ENCODE measurements around the gene TREH.
A peak's percentile ranks its signal among the peaks of the same experiment; 100 is the strongest.
"Not testable (repeated sequence)": the region's sequence is repeated elsewhere in the genome, so short reads cannot be mapped to it uniquely, and the experiment has no call there.

TREH gene

GRCh38 chr11:118612378-118612777 lies 67.1 kb downstream of the TREH start:
- no peak overlapping the region for H3K9ac ChIP-seq (ENCODE audit: insufficient read length)
- DNase-seq (ENCODE audit: low read depth, low spot score): no peak
- peak overlapping the region; percentile 17 for H3K4me3 ChIP-seq
- no peaks in the 10 kb centered on the region for H3K9me3 ChIP-seq (ENCODE audit: low read depth, low read length)
- no peaks in the 10 kb centered on the region for H3K36me3 ChIP-seq (ENCODE audit: insufficient read depth, low read length)
- H3K27ac ChIP-seq: peak overlapping the region; percentile 85
- TF ChIP-seq FOXP2 (optimal IDR thresholded peaks at IDR 0.05; ENCODE audit: control extremely low read depth, extremely low read length, insufficient read depth): no peak
- TF ChIP-seq EZH2 (IDR thresholded peaks at IDR 0.05): no peak
- no peak for TF ChIP-seq POLR2AphosphoS5 (IDR thresholded peaks at IDR 0.05; ENCODE audit: borderline replicate concordance, low read depth, low read length)

- not testable (repeated sequence) for H3K4me3 ChIP-seq; H3K9me3 ChIP-seq (ENCODE audit: low read depth, low read length); H3K36me3 ChIP-seq (ENCODE audit: insufficient read depth, low read length); H3K27ac ChIP-seq; DNase-seq (ENCODE audit: low read depth, low spot score); H3K9ac ChIP-seq (ENCODE audit: insufficient read length)
Measured at GRCh38 chr11:118611433-118611795, 68.0 kb downstream of the TREH start.

- no peak overlapping the region for H3K4me3 ChIP-seq
- H3K27ac ChIP-seq: no peak overlapping the region
- no peaks in the 10 kb centered on the region for H3K9me3 ChIP-seq (ENCODE audit: low read depth, low read length)
- DNase-seq (ENCODE audit: low read depth, low spot score): no peak
- H3K9ac ChIP-seq (ENCODE audit: insufficient read length): no peak overlapping the region
- TF ChIP-seq EZH2 (IDR thresholded peaks at IDR 0.05) (no peak), POLR2AphosphoS5 (IDR thresholded peaks at IDR 0.05; ENCODE audit: borderline replicate concordance, low read depth, low read length) (no peak), FOXP2 (optimal IDR thresholded peaks at IDR 0.05; ENCODE audit: control extremely low read depth, extremely low read length, insufficient read depth) (no peak)
- no peaks in the 10 kb centered on the region for H3K36me3 ChIP-seq (ENCODE audit: insufficient read depth, low read length)
Measured at GRCh38 chr11:118610773-118611432, 68.5 kb downstream of the TREH start.

- Histone ChIP-seq H3K27ac (no peak overlapping the region), H3K9me3 (ENCODE audit: low read depth, low read length) (no peaks in the 10 kb centered on the region), H3K36me3 (ENCODE audit: insufficient read depth, low read length) (no peaks in the 10 kb centered on the region), H3K9ac (ENCODE audit: insufficient read length) (no peak overlapping the region), H3K4me3 (no peak overlapping the region)
- no peak for DNase-seq (ENCODE audit: low read depth, low spot score)
- no peak for TF ChIP-seq POLR2AphosphoS5 (IDR thresholded peaks at IDR 0.05; ENCODE audit: borderline replicate concordance, low read depth, low read length)
- TF ChIP-seq FOXP2 (optimal IDR thresholded peaks at IDR 0.05; ENCODE audit: control extremely low read depth, extremely low read length, insufficient read depth): no peak
- no peak for TF ChIP-seq EZH2 (IDR thresholded peaks at IDR 0.05)
Measured at GRCh38 chr11:118610225-118610772, 69.2 kb downstream of the TREH start.

GRCh38 chr11:118609380-118610224 lies 69.8 kb downstream of the TREH start:
- peak overlapping the region; percentile 8 for H3K9ac ChIP-seq (ENCODE audit: insufficient read length)
- no peak for DNase-seq (ENCODE audit: low read depth, low spot score)
- no peaks in the 10 kb centered on the region for H3K9me3 ChIP-seq (ENCODE audit: low read depth, low read length)
- H3K27ac ChIP-seq: no peak overlapping the region
- no peak overlapping the region for H3K4me3 ChIP-seq
- TF ChIP-seq POLR2AphosphoS5 (IDR thresholded peaks at IDR 0.05; ENCODE audit: borderline replicate concordance, low read depth, low read length): no peak
- no peak for TF ChIP-seq FOXP2 (optimal IDR thresholded peaks at IDR 0.05; ENCODE audit: control extremely low read depth, extremely low read length, insufficient read depth)
- no peak for TF ChIP-seq EZH2 (IDR thresholded peaks at IDR 0.05)
- H3K36me3 ChIP-seq (ENCODE audit: insufficient read depth, low read length): no peaks in the 10 kb centered on the region

- no peaks in the 10 kb centered on the region for H3K36me3 ChIP-seq (ENCODE audit: insufficient read depth, low read length)
- no peak for DNase-seq (ENCODE audit: low read depth, low spot score)
- H3K9ac ChIP-seq (ENCODE audit: insufficient read length): no peak overlapping the region
- H3K9me3 ChIP-seq (ENCODE audit: low read depth, low read length): no peaks in the 10 kb centered on the region
- H3K4me3 ChIP-seq: peak overlapping the region; percentile 56
- no peak for TF ChIP-seq EZH2 (IDR thresholded peaks at IDR 0.05)
- TF ChIP-seq FOXP2 (optimal IDR thresholded peaks at IDR 0.05; ENCODE audit: control extremely low read depth, extremely low read length, insufficient read depth): no peak
- no peak for TF ChIP-seq POLR2AphosphoS5 (IDR thresholded peaks at IDR 0.05; ENCODE audit: borderline replicate concordance, low read depth, low read length)
- no peak overlapping the region for H3K27ac ChIP-seq
Measured at GRCh38 chr11:118608360-118609227, 70.9 kb downstream of the TREH start.

GRCh38 chr11:118607401-118608359 lies 71.8 kb downstream of the TREH start, which contains the start of gene PHLDB1:
PHLDB1 (plus strand) TSS chr11:118607615; CDS start chr11:118613837, 6,222 bp downstream.
- no peak for DNase-seq (ENCODE audit: low read depth, low spot score)
- Histone ChIP-seq H3K9ac (ENCODE audit: insufficient read length) (no peak within 1 kb of the TSS), H3K36me3 (ENCODE audit: insufficient read depth, low read length) (peaks cover 4% of the 10 kb centered on the region; the same call in 1 of the 2 replicates), H3K27ac (peak within 1 kb of the TSS; percentile 88), H3K4me3 (peak within 1 kb of the TSS; percentile 56), H3K9me3 (ENCODE audit: low read depth, low read length) (no peaks in the 10 kb centered on the region)
- TF ChIP-seq EZH2 (IDR thresholded peaks at IDR 0.05): no peak
- TF ChIP-seq POLR2AphosphoS5 (IDR thresholded peaks at IDR 0.05; ENCODE audit: borderline replicate concordance, low read depth, low read length): no peak
- TF ChIP-seq FOXP2 (optimal IDR thresholded peaks at IDR 0.05; ENCODE audit: control extremely low read depth, extremely low read length, insufficient read depth): no peak

Measured in SK-N-MC (cell line).